GM19455 (cell line): ENCODE data around the gene ARAP3.
"Not testable (repeated sequence)": the region's sequence is repeated elsewhere in the genome, so short reads cannot be mapped to it uniquely, and the experiment has no call there.

Source experiments
- ATAC-seq: cut with Tn5 transposase; IDR thresholded peaks from one replicate; pipeline ENCODE4 v1.9.1; 2021; ENCODE audit not compliant: unreplicated experiment

The ARAP3 gene

GRCh38 chr5:141618030-141618803, 63.8 kb downstream of the ARAP3 start:
- peak; percentile 37 for ATAC-seq

DNA sequence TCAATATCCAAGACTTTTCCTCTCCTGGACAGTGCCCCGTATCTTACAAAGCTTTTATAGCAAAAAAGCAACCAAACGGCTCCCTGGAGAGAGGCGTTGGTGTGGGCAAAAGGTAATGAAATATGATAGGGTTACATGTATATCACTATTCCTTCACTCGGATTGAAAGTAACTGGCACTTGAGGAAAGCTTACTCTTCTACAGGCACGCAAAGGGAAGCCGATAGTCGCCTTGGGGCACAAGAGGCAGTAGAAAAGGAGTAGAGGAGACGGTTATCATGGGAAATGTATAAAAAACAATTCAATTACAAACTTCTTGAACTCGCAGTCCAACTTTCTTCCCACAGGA, 64.4 kb downstream of the ARAP3 start:
- ATAC-seq: no peak

DNA sequence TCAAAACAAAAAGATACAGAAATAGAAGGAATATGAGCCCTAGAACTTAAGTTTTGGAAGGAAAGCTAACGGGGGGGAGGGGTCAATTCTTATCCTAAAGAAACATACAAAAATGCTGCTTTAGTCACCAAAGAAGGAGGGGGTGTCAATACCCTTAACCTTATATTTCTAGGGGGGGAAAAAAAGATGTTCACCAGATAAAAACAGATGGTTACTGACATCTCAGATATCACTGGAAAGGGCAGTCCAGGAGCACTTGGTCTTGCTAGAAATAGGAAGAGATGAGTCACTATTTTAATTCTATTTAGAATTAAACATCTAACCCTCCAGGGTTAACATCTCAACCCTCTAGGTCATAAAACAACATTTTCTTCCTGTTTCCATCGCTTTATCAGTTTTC, 64.9 kb downstream of the ARAP3 start:
- no peak for ATAC-seq

- no peak for ATAC-seq
Measured at GRCh38 chr5:141615991-141616720, 65.9 kb downstream of the ARAP3 start.

DNA sequence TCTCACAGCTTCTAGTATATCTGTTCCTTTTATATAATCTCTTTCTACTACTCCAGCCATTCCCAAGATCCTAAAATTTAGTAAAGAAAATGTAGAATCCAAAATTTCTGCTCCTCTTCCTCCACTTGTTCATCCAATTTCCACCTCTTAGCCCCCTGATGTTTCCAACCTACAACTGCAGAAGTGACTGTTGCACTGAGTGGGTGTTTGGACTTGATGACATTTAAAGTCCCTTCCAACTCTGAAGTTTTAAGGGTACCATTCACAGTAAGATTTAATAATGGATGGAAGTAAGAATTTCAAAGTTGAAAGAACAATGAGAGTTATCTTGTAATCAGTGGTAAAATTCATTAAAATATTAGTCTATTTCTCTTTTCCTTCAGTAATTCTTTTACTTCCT, 68.7 kb downstream of the ARAP3 start:
- no peak for ATAC-seq

GRCh38 chr5:141611289-141611688, 70.7 kb downstream of the ARAP3 start:
- ATAC-seq: no peak

- ATAC-seq: not testable (repeated sequence)
Measured at GRCh38 chr5:141609921-141610320, 72.1 kb downstream of the ARAP3 start.

DNA sequence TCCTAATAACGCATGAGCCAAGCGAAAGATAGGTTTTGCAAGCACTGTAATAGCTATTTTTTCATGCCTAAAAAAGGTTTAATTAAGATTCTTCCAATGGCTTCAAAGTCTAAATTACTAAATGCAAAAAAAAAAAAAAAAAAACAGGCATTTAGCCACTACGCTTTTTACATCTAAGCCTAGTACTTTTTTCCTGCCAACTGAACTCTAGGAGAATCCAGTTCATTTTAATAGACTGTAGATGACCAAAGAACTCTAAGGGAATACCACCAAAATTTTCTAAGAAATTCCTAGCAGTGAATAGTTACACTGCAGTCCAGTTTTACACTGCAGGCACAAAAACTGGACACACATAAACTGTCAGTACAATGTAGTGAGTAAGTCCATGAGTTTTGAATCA, 73.0 kb downstream of the ARAP3 start:
- ATAC-seq: no peak

DNA sequence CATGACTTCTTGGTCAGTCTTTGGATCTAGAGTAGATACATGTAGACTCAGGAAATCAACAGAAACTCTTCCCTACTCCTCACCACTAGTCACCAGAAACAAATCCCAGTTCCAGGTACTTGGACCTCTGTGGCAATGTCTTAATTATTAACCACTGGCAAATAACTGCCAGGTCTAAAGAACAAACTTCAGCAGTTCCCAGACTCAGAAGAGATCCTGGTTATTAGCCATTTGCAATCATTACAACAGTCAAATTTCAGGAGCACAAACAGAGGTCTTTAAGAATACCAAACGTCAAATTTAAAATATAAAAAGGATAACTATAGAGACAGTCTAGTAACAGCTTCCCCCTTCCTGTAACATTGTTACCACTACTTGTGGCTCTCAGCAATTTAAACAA, 73.5 kb downstream of the ARAP3 start:
- no peak for ATAC-seq

DNA sequence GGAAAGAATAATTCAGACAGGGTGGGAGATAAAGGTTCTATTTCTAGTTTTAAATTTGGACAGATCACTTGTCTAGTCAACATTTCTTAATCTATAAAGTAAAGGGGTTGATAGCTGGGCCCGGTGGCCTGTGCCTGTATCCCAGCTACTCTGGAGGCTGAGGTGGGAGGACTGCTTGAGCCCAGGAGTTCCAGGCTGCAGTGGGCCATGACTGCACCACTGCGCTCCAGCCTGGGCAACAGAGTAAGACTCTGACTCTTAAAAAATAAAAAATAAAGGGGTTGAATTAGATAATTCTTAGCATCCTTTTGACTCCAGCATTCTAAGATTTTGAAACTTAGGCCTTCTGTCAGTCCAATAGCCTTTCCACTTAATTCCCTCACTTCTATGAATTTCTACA, 74.0 kb downstream of the ARAP3 start:
- no peak for ATAC-seq

- peak; percentile 97 for ATAC-seq
Measured at GRCh38 chr5:141605523-141606277, 76.3 kb downstream of the ARAP3 start.

DNA sequence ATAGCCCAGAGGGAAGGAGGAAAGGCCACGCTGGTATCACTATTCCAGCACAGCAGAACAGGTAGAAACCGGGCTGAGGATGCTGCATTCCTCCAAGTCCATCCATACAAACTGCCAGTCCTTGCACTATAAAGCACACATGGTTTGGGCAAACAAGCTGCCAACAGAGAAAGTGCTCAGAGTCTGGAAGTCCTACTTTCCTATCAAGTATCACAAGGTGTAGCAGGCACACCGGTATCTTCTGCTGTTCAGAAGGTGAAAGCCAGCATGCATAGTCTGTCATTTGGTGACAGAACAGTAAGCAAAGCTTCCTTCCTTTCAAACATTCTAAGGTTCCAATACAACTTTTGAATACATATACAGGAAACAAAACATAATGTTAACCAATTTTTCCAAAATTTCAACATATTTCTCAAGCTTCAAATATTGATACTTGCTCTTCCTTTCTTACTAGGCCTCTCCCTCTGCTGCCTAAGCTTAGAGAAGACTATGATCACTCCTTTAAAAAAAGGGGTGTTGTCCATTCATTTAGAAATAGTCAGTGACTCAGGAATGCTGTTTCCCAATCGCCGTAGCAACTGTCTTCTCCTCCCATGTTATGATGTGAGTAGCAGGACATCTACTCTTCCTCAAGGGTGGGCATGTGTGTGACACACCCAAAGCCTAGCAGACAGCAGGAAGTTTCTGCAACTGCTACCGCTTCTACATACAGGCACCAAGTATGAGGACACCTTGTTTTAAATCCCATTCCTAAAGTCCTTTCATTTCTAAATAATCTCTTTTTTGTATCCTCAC, 77.9 kb downstream of the ARAP3 start:
- no peak for ATAC-seq
